ENCODE results near the gene CPSF3. TPM values are rescaled to one million over a fixed set of nuclear protein-coding genes. Genes with fewer than 3 reads are reported as not detected.

The CPSF3 gene
- total RNA-seq, 4 donors from 2014 or later: 17.6 to 173 (median 22.2) TPM

DNA sequence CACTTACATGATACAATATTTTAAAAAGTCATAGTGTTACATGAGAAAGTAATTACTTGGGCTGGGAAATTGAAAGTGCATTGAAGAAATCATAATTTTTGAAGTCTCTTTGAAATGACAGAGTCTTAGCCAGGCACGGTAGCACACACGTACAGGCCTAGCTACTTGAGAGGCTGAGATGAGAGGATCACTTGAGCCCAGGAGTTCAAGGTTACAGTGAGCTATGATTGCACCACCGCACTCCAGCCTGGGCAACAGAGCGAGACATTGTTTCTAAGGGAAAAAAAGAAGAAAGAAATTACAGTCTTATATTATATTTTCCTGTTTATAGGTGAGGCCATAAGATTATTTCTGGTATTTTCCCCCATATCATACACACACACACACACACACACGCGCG is 41.7 kb downstream of the CPSF3 start:
- 67 to 83% methylated on average over 7 of the region's 7 CpGs for WGBS, 2 donors (ENCODE audit: low coverage in 1 of 2)
- H3K36me3 ChIP-seq: no peaks in the 10 kb centered on the region
- no peak for DNase-seq

GRCh38 chr2:9466147-9466683 is 42.8 kb downstream of the CPSF3 start:
- no peaks in the 10 kb centered on the region for H3K9me3 ChIP-seq
- no peak overlapping the region for H3K27ac ChIP-seq
- no peaks in the 10 kb centered on the region for H3K4me1 ChIP-seq
- intact Hi-C loops (cut with DNase I; ENCODE audit: low total_unique reads) (no loop called here), in situ Hi-C loops (cut with MboI; ENCODE audit: low pct_ligation_motif_present in 1 of 4, low pct_unique_long_range_greater_than_20kb in 1 of 4, low sequenced_read_pairs in 3 of 4) (no loop called here)
- no peak overlapping the region for H3K4me3 ChIP-seq
- no peak for DNase-seq
- no peaks in the 10 kb centered on the region for H3K36me3 ChIP-seq
- 77 to 95% methylated on average over 24 to 42 of the region's 46 CpGs for WGBS, 2 donors (ENCODE audit: low coverage in 1 of 2)
- H3K27me3 ChIP-seq: no peaks in the 10 kb centered on the region
- TF ChIP-seq POLR2A (IDR thresholded peaks at IDR 0.05) (no peak), EP300 (IDR thresholded peaks at IDR 0.05; ENCODE audit: low read depth) (no peak), POLR2AphosphoS5 (IDR thresholded peaks at IDR 0.05) (no peak)
- TF ChIP-seq, protein P1, sequence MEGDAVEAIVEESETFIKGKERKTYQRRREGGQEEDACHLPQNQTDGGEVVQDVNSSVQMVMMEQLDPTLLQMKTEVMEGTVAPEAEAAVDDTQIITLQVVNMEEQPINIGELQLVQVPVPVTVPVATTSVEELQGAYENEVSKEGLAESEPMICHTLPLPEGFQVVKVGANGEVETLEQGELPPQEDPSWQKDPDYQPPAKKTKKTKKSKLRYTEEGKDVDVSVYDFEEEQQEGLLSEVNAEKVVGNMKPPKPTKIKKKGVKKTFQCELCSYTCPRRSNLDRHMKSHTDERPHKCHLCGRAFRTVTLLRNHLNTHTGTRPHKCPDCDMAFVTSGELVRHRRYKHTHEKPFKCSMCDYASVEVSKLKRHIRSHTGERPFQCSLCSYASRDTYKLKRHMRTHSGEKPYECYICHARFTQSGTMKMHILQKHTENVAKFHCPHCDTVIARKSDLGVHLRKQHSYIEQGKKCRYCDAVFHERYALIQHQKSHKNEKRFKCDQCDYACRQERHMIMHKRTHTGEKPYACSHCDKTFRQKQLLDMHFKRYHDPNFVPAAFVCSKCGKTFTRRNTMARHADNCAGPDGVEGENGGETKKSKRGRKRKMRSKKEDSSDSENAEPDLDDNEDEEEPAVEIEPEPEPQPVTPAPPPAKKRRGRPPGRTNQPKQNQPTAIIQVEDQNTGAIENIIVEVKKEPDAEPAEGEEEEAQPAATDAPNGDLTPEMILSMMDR (IDR thresholded peaks at IDR 0.05): no peak

More for the DNA sequence above, 41.7 kb downstream of the CPSF3 start:
- in situ Hi-C loops (cut with MboI; ENCODE audit: low pct_ligation_motif_present in 1 of 4, low pct_unique_long_range_greater_than_20kb in 1 of 4, low sequenced_read_pairs in 3 of 4) (no loop called here), intact Hi-C loops (cut with DNase I; ENCODE audit: low total_unique reads) (no loop called here)
- no peak overlapping the region for H3K27ac ChIP-seq
- TF ChIP-seq, protein P1 (IDR thresholded peaks at IDR 0.05): no peak
- TF ChIP-seq POLR2A (IDR thresholded peaks at IDR 0.05) (no peak), EP300 (IDR thresholded peaks at IDR 0.05; ENCODE audit: low read depth) (no peak), POLR2AphosphoS5 (IDR thresholded peaks at IDR 0.05) (no peak)
- H3K4me1 ChIP-seq: no peaks in the 10 kb centered on the region
- no peak overlapping the region for H3K4me3 ChIP-seq
- no peaks in the 10 kb centered on the region for H3K27me3 ChIP-seq
- no peaks in the 10 kb centered on the region for H3K9me3 ChIP-seq

GRCh38 chr2:9467687-9468086 is 44.2 kb downstream of the CPSF3 start:
- Histone ChIP-seq H3K4me1 (no peaks in the 10 kb centered on the region), H3K27me3 (no peaks in the 10 kb centered on the region), H3K36me3 (no peaks in the 10 kb centered on the region), H3K27ac (no peak overlapping the region), H3K4me3 (no peak overlapping the region), H3K9me3 (no peaks in the 10 kb centered on the region)
- TF ChIP-seq POLR2AphosphoS5 (IDR thresholded peaks at IDR 0.05): no peak
- no peak for TF ChIP-seq POLR2A (IDR thresholded peaks at IDR 0.05)
- TF ChIP-seq EP300 (IDR thresholded peaks at IDR 0.05; ENCODE audit: low read depth): no peak
- TF ChIP-seq, protein P1 (IDR thresholded peaks at IDR 0.05): no peak
- 88 to 93% methylated on average over 2 to 10 of the region's 10 CpGs for WGBS, 2 donors (ENCODE audit: low coverage in 1 of 2)
- in situ Hi-C loops (cut with MboI; ENCODE audit: low pct_ligation_motif_present in 1 of 4, low pct_unique_long_range_greater_than_20kb in 1 of 4, low sequenced_read_pairs in 3 of 4) (no loop called here), intact Hi-C loops (cut with DNase I; ENCODE audit: low total_unique reads) (no loop called here)
- no peak for DNase-seq

GRCh38 chr2:9471206-9471605 is 47.8 kb downstream of the CPSF3 start:
- TF ChIP-seq POLR2A (IDR thresholded peaks at IDR 0.05) (no peak), EP300 (IDR thresholded peaks at IDR 0.05; ENCODE audit: low read depth) (no peak), POLR2AphosphoS5 (IDR thresholded peaks at IDR 0.05) (no peak)
- TF ChIP-seq, protein P1 (IDR thresholded peaks at IDR 0.05): no peak
- in situ Hi-C loops (cut with MboI; ENCODE audit: low pct_ligation_motif_present in 1 of 4, low pct_unique_long_range_greater_than_20kb in 1 of 4, low sequenced_read_pairs in 3 of 4): no loop called here
- no peak for DNase-seq
- no peaks in the 10 kb centered on the region for H3K27me3 ChIP-seq
- peaks cover 0 to 22% (median 15%) of the 10 kb centered on the region in 4 donors for H3K4me1 ChIP-seq
- intact Hi-C loops (cut with DNase I; ENCODE audit: low total_unique reads): no loop called here
- H3K4me3 ChIP-seq: no peak overlapping the region
- 90 to 91% methylated on average over 5 of the region's 5 CpGs for WGBS, 2 donors (ENCODE audit: low coverage in 1 of 2)
- H3K36me3 ChIP-seq: no peaks in the 10 kb centered on the region
- H3K27ac ChIP-seq: no peak overlapping the region
- H3K9me3 ChIP-seq: no peaks in the 10 kb centered on the region

Data from transverse colon (tissue), 4 donors.